K562 (cell line): ENCODE measurements around the gene TACC3. TPM values are rescaled to one million over a fixed set of nuclear protein-coding genes. Genes with fewer than 3 reads are reported as not detected.

Experiments
- ATAC-seq: fragments of 200-7000 bp; cut with Tn5 transposase; 3 replicates; pipeline ENCODE4 v1.9.1; 2020; ENCODE audit warnings: moderate library complexity
- BruUV-seq: library from RNA; stranded (reverse); fragments of 400-500 nt; replicated peaks from 2 replicates; lab custom pipeline; 2021; lab: Mats Ljungman, UMichigan
- CTCF ChIA-PET: fragments of 300-600 bp; formaldehyde crosslinking; extraction: SDS; loops from one replicate; lab custom pipeline; 2021; ENCODE audit warnings: low intra/inter-chr PET ratio; lab: Yijun Ruan, JAX
- POLR2A ChIA-PET: fragments of 300-600, 350-650 bp; sonication (Branson Sonifier 250); formaldehyde crosslinking; extraction: SDS; loops from one replicate; lab custom pipeline; 2021; ENCODE audit warnings: antibody characterized with exemption, inconsistent platforms; lab: Yijun Ruan, JAX
- DNase-seq, 4 experiments: peaks; one replicate each; pipeline versions ENCODE4 v3.0.0 to v3.0.0-alpha.2; 2011 to 2018; ENCODE audit warnings: low spot score in 3 of 4, mixed read lengths in 3 of 4; ENCODE audit errors: extremely low read depth in 1 of 4
- FAIRE-seq: peaks from 2 replicates; lab custom pipeline; 2011; peaks lifted over from hg19 to GRCh38; lab: Jason Lieb, UNC
- H2AFZ ChIP-seq: 2 replicates; pipeline ENCODE4 v1.6.0; 2011; ENCODE audit warnings: low read depth, low read length, control low read depth, inconsistent platforms
- H3K27ac ChIP-seq: fragments of 200-600 bp; 3 replicates; pipeline ENCODE4 v1.8.0; 2011; ENCODE audit warnings: low read depth, mild to moderate bottlenecking, control low read depth, inconsistent platforms, low read length, moderate library complexity, mixed read lengths; ENCODE audit errors: extremely low read depth
- H3K27me3 ChIP-seq, 2 experiments: fragments of 300-600 bp in 1 of 2; 2 replicates in 1 of 2; 3 replicates in 1 of 2; pipeline versions ENCODE4 v1.6.0 to v1.8.0; 2011; ENCODE audit warnings: inconsistent platforms in 2 of 2, low read length in 2 of 2, mild to moderate bottlenecking in 1 of 2, mixed read lengths in 1 of 2, moderate library complexity in 1 of 2; ENCODE audit not compliant: control insufficient read depth in 2 of 2, insufficient read depth in 2 of 2
- H3K36me3 ChIP-seq: fragments of 300-600 bp; 3 replicates; pipeline ENCODE4 v1.8.0; 2011; ENCODE audit warnings: mild to moderate bottlenecking, low read length, inconsistent platforms; ENCODE audit not compliant: control insufficient read depth, insufficient read depth
- H3K4me1 ChIP-seq, 2 experiments: fragments of 200-600 bp in 1 of 2; replicated peaks in 1 of 2; 2 replicates in 1 of 2; 3 replicates in 1 of 2; pipeline versions ENCODE4 v1.5.1 to v1.8.0; 2011; ENCODE audit warnings: inconsistent platforms in 2 of 2, low read length in 2 of 2, mild to moderate bottlenecking in 1 of 2, mixed read lengths in 1 of 2, moderate library complexity in 1 of 2; ENCODE audit not compliant: control insufficient read depth in 2 of 2, insufficient read depth in 2 of 2
- H3K4me2 ChIP-seq: 2 replicates; pipeline ENCODE4 v1.6.1; 2011; ENCODE audit warnings: low read length, control low read depth, inconsistent platforms, mixed read lengths; ENCODE audit not compliant: insufficient read depth
- H3K4me3 ChIP-seq: fragments of 200-600 bp; sonication (generic), shearing (Covaris generic); 2 replicates; pipeline ENCODE4 v1.5.1; 2016; ENCODE audit warnings: control low read depth, inconsistent platforms
- H3K79me2 ChIP-seq: fragments of 200-600 bp; 3 replicates; pipeline ENCODE4 v1.8.0; 2011; ENCODE audit warnings: low read length, inconsistent platforms; ENCODE audit not compliant: control insufficient read depth, insufficient read depth
- H3K9ac ChIP-seq, 2 experiments: 2 replicates each; pipeline versions ENCODE4 v1.6.0 to v1.6.1; 2011; ENCODE audit warnings: low read depth in 2 of 2, low read length in 2 of 2, control low read depth in 1 of 2, inconsistent platforms in 1 of 2, mild to moderate bottlenecking in 1 of 2, mixed read lengths in 1 of 2; ENCODE audit not compliant: insufficient read depth in 1 of 2
- H3K9me1 ChIP-seq: one replicate; pipeline ENCODE4 v1.6.0; 2011; ENCODE audit warnings: inconsistent platforms, mild to moderate bottlenecking, low read length, moderate library complexity; ENCODE audit not compliant: control insufficient read depth, insufficient read depth
- H3K9me3 ChIP-seq: replicated peaks from 2 replicates; pipeline ENCODE4 v1.5.1; 2011; ENCODE audit warnings: low read depth, low read length, inconsistent platforms; ENCODE audit not compliant: control insufficient read depth, insufficient read depth
- H4K20me1 ChIP-seq: replicated peaks from 2 replicates; pipeline ENCODE4 v1.6.1; 2011; ENCODE audit warnings: low read length, inconsistent platforms, mixed read lengths; ENCODE audit not compliant: control insufficient read depth, insufficient read depth
- BCOR ChIP-seq: fragments of 450-650 bp; IDR thresholded peaks from 2 replicates; pipeline ENCODE4 v1.6.1; 2016
- CBX5 ChIP-seq: IDR thresholded peaks from 2 replicates; pipeline ENCODE4 v1.6.1; 2014; ENCODE audit warnings: low read depth, borderline replicate concordance
- CCAR2 ChIP-seq: fragments of 200-400 bp; formaldehyde crosslinking; IDR thresholded peaks from 2 replicates; pipeline ENCODE4 v1.6.1; 2017; ENCODE audit warnings: mild to moderate bottlenecking, low read depth, low read length
- DPF2 ChIP-seq: fragments of 450-650 bp; IDR thresholded peaks from 2 replicates; pipeline ENCODE4 v1.6.1; 2016
- NCOA1 ChIP-seq: fragments of 450-650 bp; IDR thresholded peaks from 2 replicates; pipeline ENCODE4 v1.6.1; 2016; ENCODE audit warnings: low read depth
- NFIC ChIP-seq: fragments of 450-650 bp; IDR thresholded peaks from 2 replicates; pipeline ENCODE4 v1.6.1; 2017; ENCODE audit warnings: mild to moderate bottlenecking, inconsistent platforms
- PHB ChIP-seq: fragments of 250-450 bp; sonication (Bioruptor Pico); IDR thresholded peaks from 2 replicates; pipeline ENCODE4 v1.5.0; 2021
- PML ChIP-seq: IDR thresholded peaks from 2 replicates; pipeline ENCODE4 v1.6.1; 2012; ENCODE audit warnings: low read length, inconsistent platforms
- RBM17 ChIP-seq: fragments of 200-400 bp; formaldehyde crosslinking; IDR thresholded peaks from 2 replicates; pipeline ENCODE4 v1.6.1; 2017; ENCODE audit warnings: low read depth, mild to moderate bottlenecking, low read length, borderline replicate concordance
- RBM25 ChIP-seq: fragments of 200-400 bp; formaldehyde crosslinking; IDR thresholded peaks from 2 replicates; pipeline ENCODE4 v1.6.1; 2018; ENCODE audit warnings: low read length, low read depth, moderate library complexity; ENCODE audit not compliant: severe bottlenecking
- RFX5 ChIP-seq: IDR thresholded peaks from 2 replicates; pipeline ENCODE4 v1.6.1; 2011; ENCODE audit warnings: low read depth, mild to moderate bottlenecking, improper control_type of control experiment, low read length
- SMARCB1 ChIP-seq: IDR thresholded peaks from 2 replicates; pipeline ENCODE4 v1.6.1; 2011; ENCODE audit warnings: improper control_type of control experiment, low read depth; ENCODE audit not compliant: insufficient read length
- SUPT5H ChIP-seq: fragments of 450-650 bp; IDR thresholded peaks from 2 replicates; pipeline ENCODE4 v1.6.1; 2016
- ZSCAN32 ChIP-seq: fragments of 450-650 bp; formaldehyde crosslinking; IDR thresholded peaks from 2 replicates; pipeline ENCODE4 v1.4.0; 2020; ENCODE audit warnings: mild to moderate bottlenecking, moderate library complexity
- WGBS: fragments of 100-300 bp; shearing (Covaris generic); methylation state at CpG from one replicate; pipeline ENCODE4 v1.1.6; 2016; ENCODE audit warnings: low coverage, mixed read lengths; ENCODE audit not compliant: insufficient coverage; ENCODE audit errors: missing lambda C conversion rate; 5-methylcytosine and 5-hydroxymethylcytosine counted together
- in situ Hi-C: fragments of 300-500 bp; cut with MboI; formaldehyde crosslinking; loops from 4 replicates; pipeline ENCODE4 v1.15.0; 2018; ENCODE audit warnings: inconsistent platforms, mixed read lengths
- intact Hi-C: fragments of 100-400 bp; cut with micrococcal nuclease; formaldehyde crosslinking; loops from 2 replicates; pipeline ENCODE4 v1.14.2; 2022
- polyA plus RNA-seq, 8 experiments: library from polyadenylated mRNA; depleted of rRNA in 4 of 8; stranded (reverse) in 5 of 8; unstranded in 3 of 8; fragments of >200 nt; fragmentation: Nextera tagmentation in 2 of 8; fragmentation: Illumina TruSeq in 1 of 8; extraction: Ambion mirVana in 2 of 8; extraction: Trizol in 1 of 8; gene quantifications; 2 replicates each; pipeline versions ENCODE4 v1.2.1 to v1.2.3, GENCODE V29; 2011 to 2014; ENCODE audit warnings: inconsistent platforms in 1 of 8, missing spikeins in 1 of 8
- total RNA-seq, 7 experiments: library from RNA; depleted of rRNA in 6 of 7; stranded (reverse); fragments of >200 nt in 6 of 7; fragmentation: Illumina TruSeq in 2 of 7; extraction: Trizol in 2 of 7; gene quantifications; 2 replicates each; pipeline versions ENCODE4 v1.2.1 to v1.2.3, GENCODE V29; 2011 to 2021; ENCODE audit warnings: low replicate concordance in 1 of 7
- TF ChIP-seq, protein P1 (sequence below), 2 experiments: fragments of 200-800 bp in 1 of 2; sonication (Bioruptor generic) in 1 of 2; sonication (generic) in 1 of 2; formaldehyde crosslinking in 1 of 2; IDR thresholded peaks in 1 of 2; conservative IDR thresholded peaks in 1 of 2; 2 replicates each; pipeline versions ENCODE4 v1.5.0 to v1.6.1; 2016 to 2020; ENCODE audit warnings: missing compliant biosample characterization in 1 of 2, missing genetic modification characterization in 1 of 2, missing genetic modification reagents in 1 of 2
- TF ChIP-seq, protein P2 (sequence below): fragments of 250-450 bp; sonication (Bioruptor Pico); IDR thresholded peaks from 2 replicates; pipeline ENCODE4 v1.5.0; 2020; ENCODE audit warnings: mild to moderate bottlenecking, borderline replicate concordance

TACC3 gene
- total and polyA plus RNA-seq, 9 of the 15 experiments (the other 6 are each of a cell fraction or from before 2014, with no cell fraction given), result 1.9 to 122 (median 55.6) TPM

DNA sequence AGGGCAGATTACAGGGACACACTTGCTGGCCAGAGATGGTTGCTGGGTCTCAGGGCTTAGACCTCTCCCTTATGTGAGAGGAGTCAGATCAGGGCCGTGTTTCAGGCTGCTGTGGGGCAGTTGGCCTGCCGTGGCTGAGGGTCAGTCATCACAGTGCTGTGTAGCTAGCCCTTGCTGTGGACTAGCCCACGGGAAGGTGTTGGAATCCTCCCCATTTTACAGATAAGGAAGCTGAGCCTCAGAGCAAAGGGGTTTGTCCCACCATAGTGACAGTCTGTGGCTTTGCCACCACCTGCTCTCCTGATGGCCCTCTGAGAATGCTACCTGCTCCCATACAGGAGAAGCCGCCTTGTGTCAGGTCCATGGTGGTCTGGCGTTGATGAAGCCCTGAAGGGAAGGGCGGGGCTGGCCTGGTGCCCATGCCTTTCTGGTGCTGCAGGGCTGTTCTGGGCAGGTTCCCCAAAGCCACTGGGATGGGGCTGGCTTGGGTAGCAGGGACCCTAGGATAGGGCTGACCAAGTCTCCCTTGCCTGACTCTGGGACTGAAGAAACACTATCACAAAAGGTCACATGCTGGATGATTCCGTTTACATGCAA is 34.8 kb upstream of the TACC3 start:
- peak; percentile 58 for FAIRE-seq
- H3K79me2 ChIP-seq, result no peaks in the 10 kb centered on the region
- intact Hi-C loops, result no loop called here
- BruUV-seq, result no TSS peak
- ChIA-PET CTCF (no interaction called here), POLR2A (interaction anchor here (0.6 kb wide), 1 partner anchor 9 kb away, joined by 4 read pairs; no protein-coding TSS in a partner anchor)
- TF ChIP-seq PML, result no peak
- no peak for TF ChIP-seq PHB
- TF ChIP-seq CCAR2, result no peak
- TF ChIP-seq, protein P1, sequence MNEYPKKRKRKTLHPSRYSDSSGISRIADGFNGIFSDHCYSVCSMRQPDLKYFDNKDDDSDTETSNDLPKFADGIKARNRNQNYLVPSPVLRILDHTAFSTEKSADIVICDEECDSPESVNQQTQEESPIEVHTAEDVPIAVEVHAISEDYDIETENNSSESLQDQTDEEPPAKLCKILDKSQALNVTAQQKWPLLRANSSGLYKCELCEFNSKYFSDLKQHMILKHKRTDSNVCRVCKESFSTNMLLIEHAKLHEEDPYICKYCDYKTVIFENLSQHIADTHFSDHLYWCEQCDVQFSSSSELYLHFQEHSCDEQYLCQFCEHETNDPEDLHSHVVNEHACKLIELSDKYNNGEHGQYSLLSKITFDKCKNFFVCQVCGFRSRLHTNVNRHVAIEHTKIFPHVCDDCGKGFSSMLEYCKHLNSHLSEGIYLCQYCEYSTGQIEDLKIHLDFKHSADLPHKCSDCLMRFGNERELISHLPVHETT (CRISPR knock-in tag; conservative IDR thresholded peaks at IDR 0.05 in 1 of 2, IDR thresholded peaks at IDR 0.05 in 1 of 2), result no peak
- TF ChIP-seq BCOR, result peak; percentile 40; the same call in 1 of the 2 replicates
- TF ChIP-seq NCOA1, result no peak
- no peak for TF ChIP-seq DPF2
- TF ChIP-seq RFX5, result no peak
- TF ChIP-seq RBM25, result peak; percentile 56
- TF ChIP-seq SUPT5H, result no peak
- TF ChIP-seq NFIC, result 0 out of 2 replicates have a peak, but pooled peaks have one; percentile 8
- no peak for TF ChIP-seq RBM17
- no peak for TF ChIP-seq CBX5
- no peak for TF ChIP-seq SMARCB1
- no peak for TF ChIP-seq ZSCAN32 (CRISPR knock-in tag)
- TF ChIP-seq, protein P2, sequence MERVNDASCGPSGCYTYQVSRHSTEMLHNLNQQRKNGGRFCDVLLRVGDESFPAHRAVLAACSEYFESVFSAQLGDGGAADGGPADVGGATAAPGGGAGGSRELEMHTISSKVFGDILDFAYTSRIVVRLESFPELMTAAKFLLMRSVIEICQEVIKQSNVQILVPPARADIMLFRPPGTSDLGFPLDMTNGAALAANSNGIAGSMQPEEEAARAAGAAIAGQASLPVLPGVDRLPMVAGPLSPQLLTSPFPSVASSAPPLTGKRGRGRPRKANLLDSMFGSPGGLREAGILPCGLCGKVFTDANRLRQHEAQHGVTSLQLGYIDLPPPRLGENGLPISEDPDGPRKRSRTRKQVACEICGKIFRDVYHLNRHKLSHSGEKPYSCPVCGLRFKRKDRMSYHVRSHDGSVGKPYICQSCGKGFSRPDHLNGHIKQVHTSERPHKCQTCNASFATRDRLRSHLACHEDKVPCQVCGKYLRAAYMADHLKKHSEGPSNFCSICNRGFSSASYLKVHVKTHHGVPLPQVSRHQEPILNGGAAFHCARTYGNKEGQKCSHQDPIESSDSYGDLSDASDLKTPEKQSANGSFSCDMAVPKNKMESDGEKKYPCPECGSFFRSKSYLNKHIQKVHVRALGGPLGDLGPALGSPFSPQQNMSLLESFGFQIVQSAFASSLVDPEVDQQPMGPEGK (CRISPR knock-in tag), result no peak
- no peak for ATAC-seq
- no peak overlapping the region for H3K4me2 ChIP-seq
- no peaks in the 10 kb centered on the region for H4K20me1 ChIP-seq
- peaks cover 3% of the 10 kb centered on the region for H3K9me1 ChIP-seq
- WGBS, result 34% methylated on average over 7 of the region's 7 CpGs
- H3K27ac ChIP-seq, result no peak overlapping the region; the same call in 2 of the 3 replicates
- DNase-seq, result no peak
- H3K4me3 ChIP-seq, result no peak overlapping the region
- H3K4me1 ChIP-seq, result peaks cover 8 to 31% of the 10 kb centered on the region in 2 experiments; a peak in 3 of 5 replicates
- H3K27me3 ChIP-seq, result no peaks in the 10 kb centered on the region
- H3K9ac ChIP-seq, result peak overlapping the region in 1 of 2 experiments; percentile 86; a peak in 2 of 4 replicates
- in situ Hi-C loops, result no loop called here
- no peaks in the 10 kb centered on the region for H3K9me3 ChIP-seq
- no peak overlapping the region for H2AFZ ChIP-seq
- H3K36me3 ChIP-seq, result peaks cover 12% of the 10 kb centered on the region; the same call in 2 of the 3 replicates
